K562 treated with DMSO at 1 percent for 24 hours (cell line): ENCODE measurements around the gene MSH4. TPM values are rescaled to one million over a fixed set of nuclear protein-coding genes. Genes with fewer than 3 reads are reported as not detected.

Experiments
- total RNA-seq: library from RNA; unstranded; fragments of 300-600 nt; gene quantifications from 2 replicates; pipeline ENCODE4 v1.2.3, GENCODE V29; 2022; ENCODE audit warnings: low read depth; ENCODE audit not compliant: insufficient read depth

MSH4 gene
- total RNA-seq: not detected in 2 replicates

DNA sequence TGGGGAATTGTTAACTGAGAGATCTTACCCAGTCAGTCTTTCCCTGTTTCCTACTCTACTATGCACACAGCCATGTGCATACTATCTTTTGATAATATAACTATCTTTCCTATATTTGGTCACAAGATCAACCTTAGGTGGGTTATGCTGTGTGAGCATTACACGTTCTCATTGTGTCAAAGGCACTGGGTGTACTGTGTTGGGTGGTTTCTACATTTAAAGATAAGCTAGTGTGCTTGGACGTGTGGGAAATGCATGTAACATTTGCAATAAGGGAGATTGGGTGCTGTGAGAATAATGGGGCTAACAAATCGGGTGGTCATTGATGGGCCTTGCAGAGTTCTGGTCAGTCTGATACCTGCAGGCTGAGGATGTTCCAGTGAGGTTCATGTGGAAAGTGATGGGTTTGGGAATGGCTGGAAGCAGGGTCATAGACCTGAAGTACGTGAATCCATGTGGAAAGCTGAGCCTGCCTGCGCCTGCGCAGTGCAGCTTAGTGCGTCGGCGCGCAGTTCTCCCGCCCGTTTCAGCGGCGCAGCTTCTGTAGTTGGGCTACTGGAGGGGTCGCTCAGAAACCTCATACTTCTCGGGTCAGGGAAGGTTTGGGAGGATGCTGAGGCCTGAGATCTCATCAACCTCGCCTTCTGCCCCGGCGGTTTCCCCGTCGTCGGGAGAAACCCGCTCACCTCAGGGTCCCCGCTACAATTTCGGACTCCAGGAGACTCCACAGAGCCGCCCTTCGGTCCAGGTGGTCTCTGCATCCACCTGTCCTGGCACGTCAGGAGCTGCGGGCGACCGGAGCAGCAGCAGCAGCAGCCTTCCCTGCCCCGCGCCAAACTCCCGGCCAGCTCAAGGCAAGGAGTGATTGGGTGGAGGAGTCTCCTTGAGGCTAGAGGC lies at the start of gene MSH4:
Gene MSH4, plus strand, starts transcription at position 507 of the 897 bp plus-strand sequence. Its CDS starts 104 bp downstream, at position 611.

GRCh38 chr1:75785983-75786853 lies 10.5 kb upstream of the MSH4 start, which contains the start of gene RABGGTB:
RABGGTB (plus strand) TSS chr1:75786256; CDS start chr1:75786272, 16 bp downstream.

GRCh38 chr1:75932304-75932703 lies 135.6 kb downstream of the MSH4 start, which contains the start of gene ASB17:
ASB17 (minus strand) TSS chr1:75932404; CDS start chr1:75932291, 113 bp downstream.

Other genes starting within 250 kb of the MSH4 start
- gene SLC44A5, start 185.8 kb upstream of the MSH4 start, total RNA-seq: 3.0 and 3.1 TPM in 2 replicates
- gene ACADM, start 72.2 kb upstream of the MSH4 start, total RNA-seq: 42.0 and 42.2 TPM in 2 replicates
- 37.7 and 42.1 TPM in 2 replicates for gene RABGGTB, start 10.6 kb upstream of the MSH4 start, total RNA-seq
- not detected in 2 replicates for gene ASB17, start 135.5 kb downstream of the MSH4 start, total RNA-seq